Endometrium (tissue), 2 donors: Measurements from ENCODE around the gene PHLDB3.
"Not testable (repeated sequence)": the region's sequence is repeated elsewhere in the genome, so short reads cannot be mapped to it uniquely, and the experiment has no call there.

Source experiments
- FAIRE-seq: peaks from 2 replicates; lab custom pipeline; 2012; peaks lifted over from hg19 to GRCh38; lab: Jason Lieb, UNC
- donor health status: control.
- donor health status: control.

Gene PHLDB3

GRCh38 chr19:43439709-43440063 is 64.9 kb downstream of the PHLDB3 start:
- no peak for FAIRE-seq

- no peak for FAIRE-seq
Observed at GRCh38 chr19:43439032-43439708, 65.4 kb downstream of the PHLDB3 start.

- FAIRE-seq: no peak
Observed at GRCh38 chr19:43438291-43439031, 66.1 kb downstream of the PHLDB3 start.

GRCh38 chr19:43437712-43438111 is 66.8 kb downstream of the PHLDB3 start:
- no peak for FAIRE-seq

- FAIRE-seq: not testable (repeated sequence)
Observed at GRCh38 chr19:43437284-43437683, 67.3 kb downstream of the PHLDB3 start.

- no peak for FAIRE-seq
Observed at GRCh38 chr19:43435775-43436174, 68.8 kb downstream of the PHLDB3 start.

GRCh38 chr19:43433689-43434088 is 70.9 kb downstream of the PHLDB3 start:
- FAIRE-seq: no peak

- FAIRE-seq: no peak
Observed at GRCh38 chr19:43433358-43433673, 71.2 kb downstream of the PHLDB3 start.

GRCh38 chr19:43430976-43431375 is 73.6 kb downstream of the PHLDB3 start:
- no peak for FAIRE-seq

- FAIRE-seq: no peak
Observed at GRCh38 chr19:43430142-43430710, 74.3 kb downstream of the PHLDB3 start.

GRCh38 chr19:43429395-43429794 is 75.2 kb downstream of the PHLDB3 start:
- FAIRE-seq: no peak

GRCh38 chr19:43425567-43426392 is 78.8 kb downstream of the PHLDB3 start:
- FAIRE-seq: no peak
